GM19463 (cell line): ENCODE data around the gene TOR4A.
"Not testable (repeated sequence)": the region's sequence is repeated elsewhere in the genome, so short reads cannot be mapped to it uniquely, and the experiment has no call there.

Experiments used
- ATAC-seq: cut with Tn5 transposase; IDR thresholded peaks from one replicate; pipeline ENCODE4 v1.9.1; 2021; ENCODE audit warnings: mild to moderate bottlenecking, moderate library complexity; ENCODE audit not compliant: unreplicated experiment

TOR4A gene

DNA sequence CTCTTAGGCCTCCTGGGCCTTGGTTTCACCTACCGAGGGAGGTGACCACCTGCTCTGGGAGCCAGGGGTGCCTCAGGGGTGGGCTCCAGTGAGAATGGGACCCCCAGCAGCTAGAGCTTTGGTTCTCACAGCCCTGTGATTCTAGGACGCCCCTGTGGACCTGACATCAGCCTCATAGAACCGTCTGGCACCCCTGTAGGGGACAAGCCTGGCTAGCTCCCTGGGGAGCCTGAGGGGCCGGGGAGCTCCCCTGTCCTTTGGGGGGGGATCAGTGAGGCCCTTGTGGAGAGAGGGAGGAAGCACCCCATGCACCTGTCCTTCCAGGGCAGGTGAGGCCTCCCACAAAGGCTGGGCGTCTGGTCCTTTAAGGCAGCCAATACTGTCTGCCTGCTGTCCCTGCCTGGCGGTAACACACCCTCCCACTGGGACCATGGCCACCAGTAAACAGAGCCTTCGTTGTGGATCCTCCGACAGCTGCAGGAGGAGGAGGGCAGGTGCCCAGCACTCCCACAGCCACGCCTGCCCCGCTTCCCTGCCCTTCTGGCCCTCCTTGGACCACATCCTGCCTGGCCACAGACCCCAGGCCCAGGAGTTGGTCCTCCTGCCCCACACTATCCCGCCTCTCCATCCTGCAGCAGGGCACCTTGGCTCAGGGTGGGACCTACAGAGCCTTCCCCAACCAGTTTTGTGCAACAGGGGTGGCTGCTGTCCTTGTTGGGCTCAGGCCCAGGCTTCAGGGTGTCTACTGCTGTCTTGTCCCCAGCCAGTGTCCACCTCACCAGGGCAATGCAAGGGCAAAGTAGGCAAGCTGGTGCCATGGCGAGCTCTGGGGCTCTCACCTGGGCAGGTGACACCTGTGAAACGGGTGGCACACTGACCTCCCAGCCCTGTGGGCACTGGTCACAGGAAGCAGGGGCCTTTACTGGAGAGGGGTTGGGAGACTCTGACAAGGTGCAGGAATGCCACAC, 39.5 kb upstream of the TOR4A start:
- ATAC-seq, result no peak

DNA sequence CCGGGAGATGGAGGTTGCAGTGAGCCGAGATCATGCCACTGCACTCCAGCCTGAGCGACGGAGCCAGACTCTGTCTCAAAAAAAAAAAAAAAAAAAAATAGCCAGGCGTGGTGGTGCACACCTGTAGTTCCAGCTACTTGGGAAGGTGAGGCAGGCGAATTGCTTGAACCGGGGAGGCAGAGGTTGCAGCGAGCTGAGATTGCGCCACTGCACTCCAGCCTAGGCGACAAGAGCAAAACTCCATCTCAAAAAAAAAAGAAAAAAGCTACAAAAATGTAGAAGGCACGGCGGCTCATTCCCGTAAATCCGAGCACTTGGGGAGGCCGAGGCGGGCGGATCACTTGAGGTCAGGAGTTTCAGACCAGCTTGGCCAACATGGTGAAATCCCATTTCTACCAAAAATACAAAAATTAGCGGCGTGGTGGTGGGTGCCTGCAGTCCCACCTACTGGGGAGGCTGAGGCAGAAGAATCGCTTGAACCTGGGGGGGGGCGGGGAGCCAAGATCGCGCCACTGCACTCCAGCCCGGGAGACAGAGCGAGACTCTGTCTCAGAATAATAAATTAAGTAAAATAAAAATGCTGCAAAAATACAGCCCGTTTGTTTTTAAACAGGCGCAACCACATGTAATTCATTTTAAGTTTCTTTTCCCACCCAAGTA, 37.9 kb upstream of the TOR4A start:
- not testable (repeated sequence) for ATAC-seq

DNA sequence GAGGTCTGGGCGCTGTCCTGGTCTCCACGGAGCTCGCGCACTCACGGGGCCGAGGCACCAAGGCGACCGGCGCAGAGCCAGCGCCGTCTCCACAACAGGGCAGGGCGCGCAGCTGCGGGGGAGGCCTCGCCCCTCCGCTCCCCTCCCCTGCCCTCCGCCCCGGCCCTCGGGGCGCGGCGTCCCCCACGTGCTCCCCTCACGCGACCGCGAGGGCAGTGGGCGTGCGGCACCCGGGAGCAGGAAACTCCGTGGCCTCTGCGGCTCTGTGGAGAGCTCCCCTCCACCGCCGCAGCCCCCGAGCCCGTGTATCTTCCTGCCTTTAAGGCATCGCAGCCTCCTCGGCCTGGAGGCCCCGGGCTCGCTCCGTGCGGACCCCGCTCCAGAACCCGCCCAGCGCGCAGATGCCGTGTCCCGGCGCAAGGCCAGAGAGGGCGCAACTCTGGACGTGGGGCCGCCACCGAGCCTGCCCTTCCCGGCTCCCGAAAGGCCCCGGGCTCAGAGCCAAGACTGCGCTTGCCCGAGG, 37.1 kb upstream of the TOR4A start:
- ATAC-seq, result peak; percentile 25

DNA sequence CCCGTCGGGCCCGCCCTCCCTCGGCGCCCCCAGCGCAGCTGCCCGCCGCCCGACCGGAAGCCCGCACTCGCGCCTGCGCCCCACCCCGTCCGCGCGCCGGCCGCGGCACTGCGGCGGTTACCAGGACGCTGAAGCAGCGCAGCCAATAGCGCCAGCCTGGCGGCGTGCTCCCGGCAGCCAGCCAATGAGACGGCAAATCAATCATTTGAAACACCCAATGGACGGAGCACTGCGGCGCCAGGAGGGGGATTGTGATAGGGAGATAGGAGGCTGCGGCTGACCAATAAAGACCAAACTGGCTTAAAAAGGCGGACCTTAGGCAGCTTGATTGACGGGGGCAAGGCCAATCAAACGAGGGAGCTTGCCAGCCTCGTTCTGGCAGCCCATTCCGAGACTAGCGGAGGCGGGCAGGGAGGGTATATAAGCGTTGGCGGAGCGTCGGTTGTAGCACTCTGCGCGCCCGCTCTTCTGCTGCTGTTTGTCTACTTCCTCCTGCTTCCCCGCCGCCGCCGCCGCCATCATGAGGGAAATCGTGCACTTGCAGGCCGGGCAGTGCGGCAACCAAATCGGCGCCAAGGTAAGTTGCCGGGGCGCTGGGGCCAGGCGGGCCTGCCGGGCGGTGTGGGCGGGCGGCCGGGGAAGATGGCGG, 36.6 kb upstream of the TOR4A start, which contains the start of gene TUBB4B:
TUBB4B (plus strand) TSS at position 447 of the 649 bp plus-strand sequence; CDS start at position 521, 74 bp downstream.
- peak; percentile 77 for ATAC-seq

DNA sequence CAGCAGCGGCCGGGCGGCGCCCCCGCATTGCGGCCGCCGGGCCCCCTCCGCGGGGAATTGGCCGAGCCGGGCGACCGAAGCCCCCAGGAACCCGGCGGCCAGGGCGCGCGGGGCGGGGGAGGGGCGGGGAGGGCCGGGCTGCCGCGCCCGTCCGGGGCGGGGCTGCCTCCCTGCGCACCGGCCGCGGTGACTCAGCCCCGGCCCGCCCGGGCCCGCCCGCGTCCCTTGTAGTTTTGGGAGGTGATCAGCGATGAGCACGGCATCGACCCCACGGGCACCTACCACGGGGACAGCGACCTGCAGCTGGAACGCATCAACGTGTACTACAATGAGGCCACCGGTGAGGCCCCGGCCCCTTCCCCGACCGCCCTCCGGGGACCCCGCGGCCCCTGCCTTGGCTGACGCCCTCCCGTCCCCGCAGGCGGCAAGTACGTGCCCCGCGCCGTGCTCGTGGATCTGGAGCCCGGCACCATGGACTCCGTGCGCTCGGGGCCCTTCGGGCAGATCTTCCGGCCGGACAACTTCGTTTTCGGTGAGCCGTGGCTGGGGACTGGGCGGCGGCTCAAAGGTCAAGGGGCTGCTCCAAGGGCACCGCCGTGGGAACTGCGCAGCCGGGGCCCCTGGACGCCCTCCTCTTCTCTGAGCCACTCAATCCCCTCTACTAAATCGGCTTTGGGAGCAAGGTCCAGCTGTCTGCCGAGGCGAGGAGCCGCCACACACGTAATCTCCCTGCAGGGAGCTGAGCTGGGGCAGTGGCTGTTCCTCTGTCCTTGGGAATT, 35.8 kb upstream of the TOR4A start:
- peak; percentile 1 for ATAC-seq

DNA sequence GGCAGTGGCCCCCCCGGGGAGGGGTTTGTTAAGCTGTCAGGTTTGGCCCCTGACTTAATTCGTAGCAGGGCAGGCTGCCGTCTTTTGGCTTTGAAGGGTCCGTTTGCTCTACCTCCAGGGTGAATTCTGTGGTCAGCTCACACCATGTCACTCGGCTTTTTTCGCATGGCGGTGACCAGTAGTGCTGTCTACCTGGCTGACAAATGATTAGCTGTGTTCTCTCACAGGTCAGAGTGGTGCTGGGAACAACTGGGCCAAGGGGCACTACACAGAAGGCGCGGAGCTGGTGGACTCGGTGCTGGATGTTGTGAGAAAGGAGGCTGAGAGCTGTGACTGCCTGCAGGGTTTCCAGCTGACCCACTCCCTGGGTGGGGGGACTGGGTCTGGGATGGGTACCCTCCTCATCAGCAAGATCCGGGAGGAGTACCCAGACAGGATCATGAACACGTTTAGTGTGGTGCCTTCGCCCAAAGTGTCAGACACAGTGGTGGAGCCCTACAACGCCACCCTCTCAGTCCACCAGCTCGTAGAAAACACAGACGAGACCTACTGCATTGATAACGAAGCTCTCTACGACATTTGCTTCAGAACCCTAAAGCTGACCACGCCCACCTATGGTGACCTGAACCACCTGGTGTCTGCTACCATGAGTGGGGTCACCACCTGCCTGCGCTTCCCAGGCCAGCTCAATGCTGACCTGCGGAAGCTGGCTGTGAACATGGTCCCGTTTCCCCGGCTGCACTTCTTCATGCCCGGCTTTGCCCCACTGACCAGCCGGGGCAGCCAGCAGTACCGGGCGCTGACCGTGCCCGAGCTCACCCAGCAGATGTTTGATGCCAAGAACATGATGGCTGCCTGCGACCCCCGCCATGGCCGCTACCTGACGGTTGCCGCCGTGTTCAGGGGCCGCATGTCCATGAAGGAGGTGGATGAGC, 35.0 kb upstream of the TOR4A start:
- ATAC-seq, result no peak

DNA sequence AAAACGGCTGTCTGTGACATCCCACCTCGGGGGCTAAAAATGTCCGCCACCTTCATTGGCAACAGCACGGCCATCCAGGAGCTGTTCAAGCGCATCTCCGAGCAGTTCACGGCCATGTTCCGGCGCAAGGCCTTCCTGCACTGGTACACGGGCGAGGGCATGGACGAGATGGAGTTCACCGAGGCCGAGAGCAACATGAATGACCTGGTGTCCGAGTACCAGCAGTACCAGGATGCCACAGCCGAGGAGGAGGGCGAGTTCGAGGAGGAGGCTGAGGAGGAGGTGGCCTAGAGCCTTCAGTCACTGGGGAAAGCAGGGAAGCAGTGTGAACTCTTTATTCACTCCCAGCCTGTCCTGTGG, 34.3 kb upstream of the TOR4A start:
- not testable (repeated sequence) for ATAC-seq

DNA sequence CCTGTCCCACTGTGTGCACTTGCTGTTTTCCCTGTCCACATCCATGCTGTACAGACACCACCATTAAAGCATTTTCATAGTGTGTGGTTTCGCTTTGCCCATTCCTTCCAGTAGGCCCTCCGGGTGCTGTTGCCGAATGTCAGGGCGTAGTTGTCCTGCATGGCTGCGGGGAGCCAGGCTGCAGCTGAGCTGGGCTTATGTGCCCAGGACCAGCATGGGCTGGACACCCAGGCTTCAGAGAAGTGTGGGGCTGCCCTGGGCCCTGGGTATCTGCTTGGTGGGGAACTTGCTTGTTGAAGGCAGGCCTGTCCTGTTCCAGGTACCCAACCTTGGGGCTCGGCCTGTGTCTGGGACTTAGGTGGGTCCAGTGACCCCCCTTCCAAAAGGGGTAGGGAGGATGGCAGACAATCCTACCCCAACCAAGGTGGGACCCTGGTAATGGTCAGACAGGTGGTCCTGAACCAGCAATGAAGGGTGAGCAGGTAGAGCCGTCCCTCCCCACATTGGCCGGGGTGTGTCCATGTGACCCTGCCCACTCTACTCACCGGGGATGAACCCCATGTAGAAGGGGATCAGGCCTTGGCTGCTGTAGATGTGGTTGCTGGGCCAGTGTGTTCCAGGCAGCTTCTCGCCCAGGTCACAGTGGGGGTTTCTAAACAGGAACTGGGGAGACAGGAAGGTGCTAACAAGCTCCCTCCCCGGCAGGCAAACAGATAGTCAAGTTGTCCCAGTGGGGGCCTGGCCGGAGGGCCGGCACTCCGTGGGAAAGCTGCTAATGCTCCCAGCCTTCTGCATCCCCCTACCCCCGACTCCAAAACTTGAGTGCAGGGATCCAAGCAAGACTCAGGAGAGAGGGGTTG, 33.7 kb upstream of the TOR4A start:
- ATAC-seq, result no peak

DNA sequence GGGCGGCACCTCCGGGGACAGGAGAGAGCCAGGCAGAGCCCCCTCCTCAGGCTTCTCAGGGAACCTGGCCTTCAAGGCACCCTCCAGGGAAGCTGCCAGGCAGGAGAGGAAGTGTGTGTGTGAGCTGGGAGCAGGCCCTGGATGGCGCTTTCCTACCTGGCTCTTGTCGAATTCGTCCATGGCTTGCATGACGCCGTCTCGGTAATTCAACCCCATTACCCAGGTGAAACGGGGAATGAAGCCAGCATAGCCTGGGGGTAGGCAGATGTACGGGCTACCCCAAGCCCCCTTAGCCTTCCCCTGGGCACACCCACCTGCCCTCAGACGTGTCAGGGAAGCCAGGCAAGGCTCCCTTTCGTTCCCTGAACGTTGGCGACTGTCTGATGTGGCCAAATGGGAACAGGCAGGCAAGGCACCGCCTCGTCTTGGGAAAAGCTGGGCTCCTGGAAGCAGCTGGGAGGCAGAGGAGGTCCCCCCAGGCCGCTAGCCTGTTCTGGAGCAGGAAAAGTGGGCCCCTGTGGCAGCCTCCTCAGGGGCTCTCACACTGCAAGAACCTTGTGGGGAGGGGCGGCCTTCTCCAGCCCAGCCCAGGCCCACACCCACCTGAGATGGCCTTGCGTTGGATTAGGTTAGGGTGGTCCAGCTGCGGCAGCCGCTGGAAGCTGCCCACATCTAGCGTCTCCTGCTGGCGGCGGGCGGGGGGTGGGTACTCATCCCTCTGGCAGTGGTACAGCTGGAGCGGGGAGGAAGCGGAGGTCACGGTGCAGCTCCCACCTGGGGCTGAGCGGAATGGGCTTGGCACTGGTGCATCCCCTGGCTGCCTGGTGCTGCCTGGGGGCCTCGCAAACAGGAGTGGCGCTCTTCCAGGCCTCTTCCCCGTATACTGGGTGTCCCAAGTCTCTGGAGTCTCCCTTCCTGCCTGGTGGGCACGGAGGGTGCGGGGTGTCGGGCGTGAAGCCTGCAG, 32.8 kb upstream of the TOR4A start:
- ATAC-seq, result no peak

DNA sequence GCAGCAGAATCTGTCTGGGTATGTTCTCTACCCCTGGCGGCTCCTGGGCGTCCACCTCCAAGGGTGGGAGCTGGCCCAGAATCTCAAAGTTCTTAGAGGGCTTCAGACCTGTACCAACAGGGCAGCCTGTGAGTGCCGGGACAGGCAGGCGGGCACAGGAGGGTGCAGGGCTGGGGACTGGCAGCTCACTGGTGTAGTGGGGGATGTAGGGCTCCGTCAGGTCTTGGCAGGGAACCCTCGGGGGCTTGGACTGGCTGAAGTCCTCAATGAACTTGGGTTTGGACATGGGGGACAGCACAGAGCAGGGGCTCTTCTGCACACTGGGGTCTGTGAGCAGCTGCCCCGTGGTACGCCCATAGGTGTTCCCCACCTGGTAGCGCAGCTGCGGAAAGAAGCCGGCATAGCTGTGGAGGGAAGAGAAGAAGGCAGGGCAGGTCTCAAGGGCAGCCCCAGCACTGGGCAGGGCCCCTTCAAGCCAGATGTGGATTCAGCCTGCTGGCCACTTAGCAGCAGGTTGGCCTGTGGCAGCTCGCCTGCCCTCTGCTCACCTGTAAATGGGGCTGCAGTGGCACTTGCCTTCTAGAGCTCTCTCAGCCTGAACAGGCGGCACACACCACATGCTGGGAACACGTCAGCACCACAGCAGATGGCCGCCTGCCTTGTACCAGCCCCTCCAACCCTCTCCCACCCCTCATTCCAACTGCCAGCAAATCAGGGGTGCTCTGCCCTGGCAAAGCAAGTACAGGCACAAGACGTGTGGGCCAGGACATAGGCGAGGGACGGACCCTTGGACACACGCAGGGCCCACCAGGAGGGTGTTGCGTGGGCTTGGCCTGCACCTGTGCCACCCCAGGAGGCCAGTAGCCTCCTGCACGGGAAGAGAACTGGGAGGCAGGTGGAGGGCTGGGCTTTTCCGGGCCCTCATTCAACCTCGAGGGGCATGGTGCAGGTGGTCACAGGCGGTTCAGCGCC, 31.8 kb upstream of the TOR4A start:
- no peak for ATAC-seq

DNA sequence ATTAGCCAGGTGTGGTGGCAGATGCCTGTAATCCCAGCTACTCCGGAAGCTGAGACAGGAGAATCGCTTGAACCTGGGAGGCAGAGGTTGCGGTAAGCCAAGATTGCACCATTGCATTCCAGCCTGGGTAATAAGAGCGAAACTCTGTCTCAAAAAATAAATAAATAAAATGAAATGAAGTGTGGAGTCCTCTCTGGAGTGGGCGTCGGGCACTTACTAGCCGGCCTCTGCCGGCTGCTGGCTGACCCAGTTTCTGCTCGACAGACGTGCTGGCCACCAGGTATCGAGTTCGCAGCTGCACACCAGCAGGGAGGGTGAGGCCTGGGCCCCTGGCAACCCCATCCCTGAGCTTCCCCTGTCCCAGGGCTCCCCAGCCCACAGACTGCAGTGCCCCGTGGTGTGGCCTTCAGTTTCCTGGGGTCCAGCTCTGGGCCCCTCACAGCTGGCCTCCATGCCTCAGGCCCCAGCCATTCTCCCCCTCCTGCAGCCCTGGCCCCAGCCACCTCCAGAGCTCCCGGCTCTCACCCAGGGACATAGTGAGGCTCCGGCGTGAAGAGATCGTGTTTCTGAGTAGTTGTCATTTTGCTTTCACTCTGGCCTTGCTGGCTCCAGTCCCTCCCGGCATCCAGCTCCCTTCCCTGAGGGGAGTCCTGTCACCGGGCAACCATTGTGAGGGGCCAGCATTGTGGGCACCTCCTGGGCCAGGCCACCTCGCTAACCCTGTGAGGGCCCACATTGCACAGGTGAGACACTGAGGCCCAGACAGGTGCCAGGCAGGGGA, 30.2 kb upstream of the TOR4A start:
- ATAC-seq, result no peak

DNA sequence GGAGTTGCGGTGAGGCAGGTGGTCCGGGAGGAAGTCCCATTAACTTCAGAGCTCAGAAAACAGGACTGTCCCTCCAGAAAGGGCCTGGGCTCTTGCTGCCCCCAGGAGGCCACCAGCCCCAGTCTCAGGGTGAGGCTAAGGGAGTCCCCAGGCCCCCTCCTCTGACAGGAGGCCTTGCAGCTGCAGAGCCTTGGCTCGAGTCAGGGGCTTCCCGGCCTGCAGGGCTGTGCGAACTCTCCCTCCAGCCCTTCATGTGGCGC, 29.7 kb upstream of the TOR4A start:
- no peak for ATAC-seq

DNA sequence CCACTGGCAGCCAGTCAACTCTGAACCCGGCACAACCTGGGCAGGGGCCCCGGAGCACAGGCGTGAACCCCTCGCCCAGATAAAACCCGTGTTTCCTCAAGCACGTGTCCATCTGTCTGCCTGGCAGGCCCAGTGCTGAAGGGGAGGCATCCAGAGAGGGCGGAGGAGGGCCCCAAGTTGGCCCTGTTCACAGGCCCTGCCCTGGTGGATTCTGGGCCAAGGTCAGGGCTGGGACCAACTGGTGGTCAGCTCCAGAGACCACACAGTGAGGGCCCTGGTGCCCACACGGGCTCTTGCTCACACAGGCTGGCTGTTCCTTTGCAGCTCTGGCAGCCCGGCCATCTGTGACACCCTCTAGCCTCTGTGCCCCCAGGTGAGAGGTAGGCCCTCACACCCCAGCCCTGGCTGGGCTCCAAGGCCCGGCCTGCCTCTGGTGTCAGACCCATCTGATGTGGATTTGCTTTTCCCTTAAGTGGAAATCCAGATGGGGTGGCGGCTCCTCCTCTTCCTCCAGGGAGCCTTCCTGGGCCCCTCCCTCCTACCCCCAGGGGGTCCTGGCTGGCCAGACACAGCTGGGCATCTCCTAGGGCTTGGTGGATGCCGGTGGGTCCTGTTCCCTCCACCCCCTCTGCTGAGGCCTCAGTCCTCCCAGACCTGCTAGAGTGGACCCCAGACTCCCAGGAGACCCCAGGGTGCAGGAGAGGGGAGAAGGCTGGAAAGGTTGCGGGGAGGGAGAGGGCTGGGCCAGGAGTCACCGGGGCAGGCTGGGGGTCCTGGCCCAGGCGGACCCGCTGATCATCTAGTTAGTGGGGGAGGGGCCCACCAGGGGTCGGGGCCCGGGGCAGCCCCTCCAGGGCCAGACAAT, 27.0 kb upstream of the TOR4A start:
- no peak for ATAC-seq

DNA sequence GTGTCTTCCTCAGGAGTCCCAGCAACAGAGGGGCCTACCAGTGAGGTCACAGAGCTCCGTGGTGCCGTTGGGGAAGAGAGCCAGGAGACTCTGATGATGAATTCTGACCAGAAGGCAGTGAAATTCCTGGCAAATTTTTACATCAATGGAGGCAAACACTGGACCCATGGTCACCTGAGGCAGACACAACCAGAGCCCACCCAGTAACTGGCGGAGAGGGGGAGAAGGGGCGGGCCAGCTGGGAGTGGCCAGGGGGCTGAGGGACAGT, 26.4 kb upstream of the TOR4A start, which contains the start of gene STPG3:
STPG3 (plus strand) TSS at position 93 of the 268 bp plus-strand sequence; CDS start at position 94, 1 bp downstream.
- no peak for ATAC-seq
